OCI-LY1 (cell line): Measurements from ENCODE around the gene TXNL4B.

Experiments
- CTCF ChIP-seq: fragments of 200-600 bp; sonication (generic), shearing (Covaris generic); IDR thresholded peaks from 2 replicates; pipeline ENCODE4 v1.5.1; 2017; ENCODE audit warnings: mild to moderate bottlenecking, antibody characterized with exemption, low read length, moderate library complexity, mixed read lengths
- EZH2 ChIP-seq: fragments of 200-600 bp; sonication (generic), shearing (Covaris generic); IDR thresholded peaks from 2 replicates; pipeline ENCODE4 v1.8.0; 2017; ENCODE audit warnings: borderline replicate concordance, mixed run types, mild to moderate bottlenecking, antibody characterized with exemption, low read length, moderate library complexity, mixed read lengths

- TF ChIP-seq CTCF: no peak
- TF ChIP-seq EZH2: no peak
These were observed 7.8 kb upstream of the TXNL4B start for GRCh38 chr16:72101195-72101594.
